ENCODE results near the gene DCTN1.

GRCh38 chr2:74328573-74328972, 51.5 kb downstream of the DCTN1 start:
- TF ChIP-seq CHD2 (IDR thresholded peaks at IDR 0.05; ENCODE audit: low read length, partially characterized antibody), result no peak
- no peak for TF ChIP-seq CTCF (IDR thresholded peaks at IDR 0.05)
- TF ChIP-seq MEF2A (IDR thresholded peaks at IDR 0.05; ENCODE audit: borderline replicate concordance, low read depth), result no peak
- TF ChIP-seq MXI1 (IDR thresholded peaks at IDR 0.05; ENCODE audit: low read depth, low read length), result no peak
- no peak for TF ChIP-seq EZH2phosphoT487 (IDR thresholded peaks at IDR 0.05; ENCODE audit: borderline replicate concordance, low read depth)
- no peak for TF ChIP-seq FOXM1 (IDR thresholded peaks at IDR 0.05; ENCODE audit: low read depth)
- TF ChIP-seq JUND (IDR thresholded peaks at IDR 0.05), result no peak
- TF ChIP-seq MAX (IDR thresholded peaks at IDR 0.05; ENCODE audit: low read depth), result no peak
- TF ChIP-seq YY1 (IDR thresholded peaks at IDR 0.05; ENCODE audit: low read depth), result no peak
- TF ChIP-seq TCF12 (IDR thresholded peaks at IDR 0.05), result no peak
- no peak for TF ChIP-seq RFX5 (IDR thresholded peaks at IDR 0.05; ENCODE audit: low read length)
